PFSK-1 (cell line): ENCODE results near the gene PLEKHA6.

ENCODE experiments used
- POLR2AphosphoS5 ChIP-seq: IDR thresholded peaks from 2 replicates; pipeline ENCODE4 v1.6.1; 2012; ENCODE audit warnings: low read depth, mild to moderate bottlenecking, control low read depth, low read length, moderate library complexity
- TAF1 ChIP-seq: IDR thresholded peaks from 2 replicates; pipeline ENCODE4 v1.6.1; 2012; ENCODE audit warnings: low read length, control low read depth, borderline replicate concordance; ENCODE audit not compliant: insufficient read depth
- TF ChIP-seq, protein P1 (sequence below), 2 experiments: IDR thresholded peaks; 2 replicates each; pipeline versions ENCODE4 v1.6.1 to v1.8.0; 2011 to 2012; ENCODE audit warnings: low read depth in 2 of 2, low read length in 2 of 2, control low read depth in 1 of 2, inconsistent platforms in 1 of 2, mild to moderate bottlenecking in 1 of 2, moderate library complexity in 1 of 2; ENCODE audit not compliant: insufficient read depth in 1 of 2

DNA sequence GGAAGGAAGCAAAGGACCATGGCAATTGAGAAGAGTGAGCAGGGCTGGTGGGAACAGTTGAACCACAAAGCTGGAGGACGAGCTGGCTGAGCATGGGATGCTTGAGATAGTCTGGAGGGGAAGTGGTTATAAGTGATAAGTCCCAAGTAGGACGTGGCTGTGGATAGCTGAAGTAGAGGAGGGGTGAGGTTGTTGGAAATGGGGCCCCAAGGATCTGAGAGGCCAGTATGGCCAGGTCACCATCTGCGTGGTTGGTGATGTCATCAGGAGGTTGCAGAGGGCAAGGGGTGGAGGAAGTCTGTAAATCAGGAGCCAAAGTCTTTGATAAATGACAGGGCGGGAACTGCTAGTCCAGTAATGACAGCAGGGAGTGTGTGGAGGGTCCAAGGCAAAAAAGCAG, 182.6 kb downstream of the PLEKHA6 start:
- TF ChIP-seq, protein P1, sequence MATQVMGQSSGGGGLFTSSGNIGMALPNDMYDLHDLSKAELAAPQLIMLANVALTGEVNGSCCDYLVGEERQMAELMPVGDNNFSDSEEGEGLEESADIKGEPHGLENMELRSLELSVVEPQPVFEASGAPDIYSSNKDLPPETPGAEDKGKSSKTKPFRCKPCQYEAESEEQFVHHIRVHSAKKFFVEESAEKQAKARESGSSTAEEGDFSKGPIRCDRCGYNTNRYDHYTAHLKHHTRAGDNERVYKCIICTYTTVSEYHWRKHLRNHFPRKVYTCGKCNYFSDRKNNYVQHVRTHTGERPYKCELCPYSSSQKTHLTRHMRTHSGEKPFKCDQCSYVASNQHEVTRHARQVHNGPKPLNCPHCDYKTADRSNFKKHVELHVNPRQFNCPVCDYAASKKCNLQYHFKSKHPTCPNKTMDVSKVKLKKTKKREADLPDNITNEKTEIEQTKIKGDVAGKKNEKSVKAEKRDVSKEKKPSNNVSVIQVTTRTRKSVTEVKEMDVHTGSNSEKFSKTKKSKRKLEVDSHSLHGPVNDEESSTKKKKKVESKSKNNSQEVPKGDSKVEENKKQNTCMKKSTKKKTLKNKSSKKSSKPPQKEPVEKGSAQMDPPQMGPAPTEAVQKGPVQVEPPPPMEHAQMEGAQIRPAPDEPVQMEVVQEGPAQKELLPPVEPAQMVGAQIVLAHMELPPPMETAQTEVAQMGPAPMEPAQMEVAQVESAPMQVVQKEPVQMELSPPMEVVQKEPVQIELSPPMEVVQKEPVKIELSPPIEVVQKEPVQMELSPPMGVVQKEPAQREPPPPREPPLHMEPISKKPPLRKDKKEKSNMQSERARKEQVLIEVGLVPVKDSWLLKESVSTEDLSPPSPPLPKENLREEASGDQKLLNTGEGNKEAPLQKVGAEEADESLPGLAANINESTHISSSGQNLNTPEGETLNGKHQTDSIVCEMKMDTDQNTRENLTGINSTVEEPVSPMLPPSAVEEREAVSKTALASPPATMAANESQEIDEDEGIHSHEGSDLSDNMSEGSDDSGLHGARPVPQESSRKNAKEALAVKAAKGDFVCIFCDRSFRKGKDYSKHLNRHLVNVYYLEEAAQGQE (IDR thresholded peaks at IDR 0.05; ENCODE audit: insufficient read depth in 1 of 2, low read depth in 2 of 2, low read length in 2 of 2): no peak
- TF ChIP-seq TAF1: no peak
- no peak for TF ChIP-seq POLR2AphosphoS5
